HEK293 (cell line): ENCODE data around the gene PRKAR2B.
A peak's percentile ranks its signal among the peaks of the same experiment; 100 is the strongest.

ENCODE experiments used
- ATF2 ChIP-seq: fragments of 450-650 bp; formaldehyde crosslinking; IDR thresholded peaks from 2 replicates; pipeline ENCODE4 v1.5.1; 2016; ENCODE audit warnings: missing biosample characterization, missing genetic modification characterization, low read depth
- BCL11A ChIP-seq: fragments of 450-650 bp; formaldehyde crosslinking; IDR thresholded peaks from 2 replicates; pipeline ENCODE4 v1.5.1; 2016; ENCODE audit warnings: low read depth, missing biosample characterization, missing genetic modification characterization
- CTCF ChIP-seq: fragments of 450-650 bp; formaldehyde crosslinking; IDR thresholded peaks from 2 replicates; pipeline ENCODE4 v1.5.1; 2016; ENCODE audit warnings: missing biosample characterization, missing genetic modification characterization
- MZF1 ChIP-seq: fragments of 450-650 bp; formaldehyde crosslinking; IDR thresholded peaks from 2 replicates; pipeline ENCODE4 v1.5.1; 2017; ENCODE audit warnings: missing biosample characterization, missing genetic modification characterization, borderline replicate concordance
- ZNF184 ChIP-seq: fragments of 450-650 bp; IDR thresholded peaks from 2 replicates; pipeline ENCODE4 v1.5.1; 2018; ENCODE audit warnings: missing biosample characterization, mild to moderate bottlenecking, missing genetic modification characterization
- ZNF221 ChIP-seq: fragments of 450-650 bp; formaldehyde crosslinking; IDR thresholded peaks from 2 replicates; pipeline ENCODE4 v1.5.1; 2017; ENCODE audit warnings: missing biosample characterization, missing genetic modification characterization, borderline replicate concordance
- ZNF274 ChIP-seq, 2 experiments: fragments of 200-500 bp in 1 of 2; fragments of 450-650 bp in 1 of 2; sonication (Bioruptor generic) in 1 of 2; formaldehyde crosslinking in 1 of 2; IDR thresholded peaks; 2 replicates each; pipeline versions ENCODE4 v1.5.1 to v1.6.1; 2014 to 2016; ENCODE audit warnings: borderline replicate concordance in 1 of 2, inconsistent platforms in 1 of 2, low read length in 1 of 2, missing biosample characterization in 1 of 2, missing genetic modification characterization in 1 of 2
- ZNF398 ChIP-seq: fragments of 450-650 bp; formaldehyde crosslinking; IDR thresholded peaks from 2 replicates; pipeline ENCODE4 v1.5.1; 2017; ENCODE audit warnings: missing biosample characterization, missing genetic modification characterization
- ZNF837 ChIP-seq: fragments of 450-650 bp; formaldehyde crosslinking; IDR thresholded peaks from 2 replicates; pipeline ENCODE4 v1.5.1; 2016; ENCODE audit warnings: missing biosample characterization, missing genetic modification characterization

- TF ChIP-seq MZF1 (tag by site-specific recombination) (no peak), CTCF (tag by site-specific recombination) (no peak), ZNF221 (tag by site-specific recombination) (no peak), ZNF837 (tag by site-specific recombination) (no peak), ZNF274 (IDR thresholded peaks at IDR 0.05; ENCODE audit: low read length) (no peak), ZNF274 (tag by site-specific recombination; IDR thresholded peaks at IDR 0.05; ENCODE audit: borderline replicate concordance) (no peak), ZNF184 (no peak), BCL11A (tag by site-specific recombination) (no peak), ATF2 (tag by site-specific recombination) (peak; percentile 72), ZNF398 (tag by site-specific recombination) (no peak)
These were observed 40.7 kb downstream of the PRKAR2B start for GRCh38 chr7:107085180-107085579.
